HG02885 (cell line): ENCODE results near the gene LRRC49.
"Not testable (repeated sequence)": the region's sequence is repeated elsewhere in the genome, so short reads cannot be mapped to it uniquely, and the experiment has no call there.

Experiments used
- ATAC-seq: cut with Tn5 transposase; IDR thresholded peaks from one replicate; pipeline ENCODE4 v1.9.1; 2021; ENCODE audit warnings: mild to moderate bottlenecking; ENCODE audit not compliant: unreplicated experiment, poor library complexity

The LRRC49 gene

GRCh38 chr15:70863450-70864218 is 29.0 kb upstream of the LRRC49 start:
- ATAC-seq: no peak

- no peak for ATAC-seq
Measured at GRCh38 chr15:70866982-70867641, 25.5 kb upstream of the LRRC49 start.

- no peak for ATAC-seq
Measured at GRCh38 chr15:70867911-70868467, 24.6 kb upstream of the LRRC49 start.

- ATAC-seq: no peak
Measured at GRCh38 chr15:70869346-70869745, 23.3 kb upstream of the LRRC49 start.

GRCh38 chr15:70870051-70870450 is 22.6 kb upstream of the LRRC49 start:
- ATAC-seq: no peak

- ATAC-seq: not testable (repeated sequence)
Measured at GRCh38 chr15:70871490-70871889, 21.1 kb upstream of the LRRC49 start.

GRCh38 chr15:70873232-70874054 is 19.2 kb upstream of the LRRC49 start:
- no peak for ATAC-seq

GRCh38 chr15:70875001-70875782 is 17.4 kb upstream of the LRRC49 start:
- ATAC-seq: no peak

- no peak for ATAC-seq
Measured at GRCh38 chr15:70876011-70876410, 16.6 kb upstream of the LRRC49 start.

- ATAC-seq: no peak
Measured at GRCh38 chr15:70876683-70877082, 15.9 kb upstream of the LRRC49 start.

GRCh38 chr15:70879401-70879800 is 13.2 kb upstream of the LRRC49 start:
- no peak for ATAC-seq

GRCh38 chr15:70880781-70881180 is 11.8 kb upstream of the LRRC49 start:
- no peak for ATAC-seq

GRCh38 chr15:70882361-70882760 is 10.3 kb upstream of the LRRC49 start:
- no peak for ATAC-seq

- peak; percentile 26 for ATAC-seq
Measured at GRCh38 chr15:70892912-70893560, 410 bp downstream of the LRRC49 start.

- ATAC-seq: no peak
Measured at GRCh38 chr15:70902107-70902506, 9.5 kb downstream of the LRRC49 start.

- no peak for ATAC-seq
Measured at GRCh38 chr15:70906842-70907241, 14.2 kb downstream of the LRRC49 start.

GRCh38 chr15:70907784-70908471 is 15.3 kb downstream of the LRRC49 start:
- ATAC-seq: no peak

GRCh38 chr15:70910958-70911357 is 18.3 kb downstream of the LRRC49 start:
- no peak for ATAC-seq

- ATAC-seq: no peak
Measured at GRCh38 chr15:70912187-70912586, 19.6 kb downstream of the LRRC49 start.
